Measurements from ENCODE around the gene CRNN. TPM values are rescaled to one million over a fixed set of nuclear protein-coding genes. Genes with fewer than 3 reads are reported as not detected.

Gene CRNN
- total RNA-seq, 2 experiments from 2014 or later: not detected

DNA sequence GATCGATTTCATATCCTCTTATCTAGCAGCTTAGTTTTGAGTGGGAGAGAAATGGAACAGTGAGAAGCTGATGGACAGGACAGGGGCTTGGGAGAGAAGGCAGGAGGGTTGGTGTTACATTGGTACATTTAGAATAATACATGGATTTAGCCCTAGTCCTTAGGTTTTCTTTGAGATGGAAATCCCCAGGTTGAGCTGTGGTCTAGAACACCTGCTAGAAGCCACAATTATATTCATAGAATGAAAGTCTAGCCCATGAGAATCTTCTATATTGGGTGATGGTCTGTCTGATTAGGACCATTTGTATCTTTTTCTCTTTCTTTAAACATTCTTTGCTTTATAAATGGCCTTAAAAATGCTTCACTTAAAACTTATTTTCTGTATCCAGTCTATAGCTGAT, 19.9 kb downstream of the CRNN start:
- Mint-ChIP-seq H3K9me3 (no peaks in the 10 kb centered on the region), H3K36me3 (ENCODE audit: low read depth) (no peaks in the 10 kb centered on the region), H3K27ac (peak overlapping the region; percentile 16), H3K4me3 (no peak overlapping the region), H3K4me1 (ENCODE audit: low read depth) (peaks cover 32% of the 10 kb centered on the region), H3K27me3 (peaks cover 41% of the 10 kb centered on the region)
- ATAC-seq (ENCODE audit: poor library complexity) (no peak), DNase-seq (peak in 1 of 14 experiments; percentile 3)
- H3K27ac ChIP-seq (ENCODE audit: low read depth in 1 of 2, low read length in 2 of 2): no peak overlapping the region
- TF ChIP-seq, protein P1, sequence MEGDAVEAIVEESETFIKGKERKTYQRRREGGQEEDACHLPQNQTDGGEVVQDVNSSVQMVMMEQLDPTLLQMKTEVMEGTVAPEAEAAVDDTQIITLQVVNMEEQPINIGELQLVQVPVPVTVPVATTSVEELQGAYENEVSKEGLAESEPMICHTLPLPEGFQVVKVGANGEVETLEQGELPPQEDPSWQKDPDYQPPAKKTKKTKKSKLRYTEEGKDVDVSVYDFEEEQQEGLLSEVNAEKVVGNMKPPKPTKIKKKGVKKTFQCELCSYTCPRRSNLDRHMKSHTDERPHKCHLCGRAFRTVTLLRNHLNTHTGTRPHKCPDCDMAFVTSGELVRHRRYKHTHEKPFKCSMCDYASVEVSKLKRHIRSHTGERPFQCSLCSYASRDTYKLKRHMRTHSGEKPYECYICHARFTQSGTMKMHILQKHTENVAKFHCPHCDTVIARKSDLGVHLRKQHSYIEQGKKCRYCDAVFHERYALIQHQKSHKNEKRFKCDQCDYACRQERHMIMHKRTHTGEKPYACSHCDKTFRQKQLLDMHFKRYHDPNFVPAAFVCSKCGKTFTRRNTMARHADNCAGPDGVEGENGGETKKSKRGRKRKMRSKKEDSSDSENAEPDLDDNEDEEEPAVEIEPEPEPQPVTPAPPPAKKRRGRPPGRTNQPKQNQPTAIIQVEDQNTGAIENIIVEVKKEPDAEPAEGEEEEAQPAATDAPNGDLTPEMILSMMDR (IDR thresholded peaks at IDR 0.05): no peak
- H3K9me3 ChIP-seq (ENCODE audit: control insufficient read depth in 1 of 2, insufficient read depth in 1 of 2, low read length in 2 of 2): no peaks in the 10 kb centered on the region
- H3K36me3 ChIP-seq (ENCODE audit: insufficient read depth, low read length): no peaks in the 10 kb centered on the region
- peaks cover 13% of the 10 kb centered on the region for H3K4me1 ChIP-seq (ENCODE audit: insufficient read depth, low read length)
- CTCF ChIA-PET: no interaction called here
- intact Hi-C loops (cut with DNase I, micrococcal nuclease): no loop called here
- H3K4me3 ChIP-seq (ENCODE audit: low read length): no peak overlapping the region
- POLR2A ChIA-PET: no interaction called here
- peaks cover 3 to 7% of the 10 kb centered on the region in 2 experiments for H3K27me3 ChIP-seq (ENCODE audit: control insufficient read depth in 1 of 2, insufficient read depth in 2 of 2, low read length in 2 of 2)

DNA sequence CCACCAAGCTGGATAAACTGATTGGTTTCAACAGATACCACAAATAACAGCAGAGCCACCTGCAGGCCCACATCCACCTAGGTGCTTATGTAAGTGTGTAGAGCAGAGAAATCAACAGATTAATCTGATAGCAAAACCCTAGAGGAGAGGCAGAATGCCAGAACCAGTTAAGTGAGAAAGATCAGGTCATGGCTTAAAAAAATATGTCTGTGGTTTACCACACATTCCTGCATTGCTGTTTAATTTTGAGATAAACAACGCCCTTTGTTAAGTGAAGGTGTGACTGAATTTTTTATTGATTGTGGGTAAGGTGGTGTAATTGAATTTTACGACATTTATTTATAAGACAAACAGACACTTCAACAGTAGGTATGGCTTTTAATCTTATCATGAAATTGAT, 21.2 kb downstream of the CRNN start:
- DNase-seq: peak in 8 of 14 experiments; percentile 8 to 80 (median 28)
- Histone ChIP-seq H3K27ac (ENCODE audit: low read depth in 1 of 2, low read length in 2 of 2) (no peak overlapping the region), H3K36me3 (ENCODE audit: insufficient read depth, low read length) (no peaks in the 10 kb centered on the region), H3K4me3 (ENCODE audit: low read length) (no peak overlapping the region), H3K4me1 (ENCODE audit: insufficient read depth, low read length) (peaks cover 13% of the 10 kb centered on the region), H3K27me3 (ENCODE audit: control insufficient read depth in 1 of 2, insufficient read depth in 2 of 2, low read length in 2 of 2) (peaks cover 3 to 12% of the 10 kb centered on the region in 2 experiments), H3K9me3 (ENCODE audit: control insufficient read depth in 1 of 2, insufficient read depth in 1 of 2, low read length in 2 of 2) (no peaks in the 10 kb centered on the region)
- Mint-ChIP-seq H3K36me3 (ENCODE audit: low read depth) (no peaks in the 10 kb centered on the region), H3K4me1 (ENCODE audit: low read depth) (peaks cover 32% of the 10 kb centered on the region), H3K27me3 (peaks cover 53% of the 10 kb centered on the region), H3K4me3 (peak overlapping the region; percentile 54), H3K27ac (peak overlapping the region; percentile 30), H3K9me3 (no peaks in the 10 kb centered on the region)
- peak; percentile 85 for ATAC-seq (ENCODE audit: poor library complexity)
- ChIA-PET POLR2A (interaction anchor here (0.6 kb wide), 1 partner anchor 29 kb away, joined by 3 read pairs; no protein-coding TSS in a partner anchor), CTCF (no interaction called here)
- TF ChIP-seq, protein P1 (IDR thresholded peaks at IDR 0.05): no peak
- intact Hi-C loops (cut with DNase I, micrococcal nuclease): no loop called here

DNA sequence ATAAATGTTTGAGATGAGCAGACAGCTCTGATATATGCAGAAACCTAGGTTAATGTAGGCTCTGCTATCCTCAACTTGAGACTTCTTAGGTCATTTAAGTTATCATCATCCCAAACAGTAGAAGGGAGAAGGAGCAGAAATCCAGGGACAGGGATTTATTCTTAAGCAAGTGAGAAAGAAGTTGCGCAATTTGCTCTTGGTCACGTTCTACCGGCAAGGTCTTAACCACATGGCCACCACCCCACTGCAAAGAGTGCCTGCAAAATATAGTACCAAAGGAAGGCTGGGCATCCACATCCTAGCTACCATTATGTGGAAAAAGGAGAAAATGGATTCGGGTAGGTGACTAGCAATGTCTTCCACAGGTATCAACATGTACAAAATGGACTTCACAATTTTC, 25.2 kb downstream of the CRNN start:
- no peak overlapping the region for H3K4me3 Mint-ChIP-seq

More for the DNA sequence above, 25.2 kb downstream of the CRNN start:
- Histone ChIP-seq H3K4me1 (ENCODE audit: insufficient read depth, low read length) (peaks cover 10% of the 10 kb centered on the region), H3K27me3 (ENCODE audit: control insufficient read depth in 1 of 2, insufficient read depth in 2 of 2, low read length in 2 of 2) (peaks cover 3 to 7% of the 10 kb centered on the region in 2 experiments), H3K27ac (ENCODE audit: low read depth in 1 of 2, low read length in 2 of 2) (no peak overlapping the region), H3K9me3 (ENCODE audit: control insufficient read depth in 1 of 2, insufficient read depth in 1 of 2, low read length in 2 of 2) (no peaks in the 10 kb centered on the region), H3K36me3 (ENCODE audit: insufficient read depth, low read length) (no peaks in the 10 kb centered on the region), H3K4me3 (ENCODE audit: low read length) (no peak overlapping the region)
- POLR2A ChIA-PET: no interaction called here
- Mint-ChIP-seq H3K36me3 (ENCODE audit: low read depth) (no peaks in the 10 kb centered on the region), H3K4me1 (ENCODE audit: low read depth) (peaks cover 17% of the 10 kb centered on the region), H3K27ac (no peak overlapping the region), H3K9me3 (no peaks in the 10 kb centered on the region), H3K27me3 (peaks cover 52% of the 10 kb centered on the region)
- DNase-seq: no peak
- TF ChIP-seq, protein P1 (IDR thresholded peaks at IDR 0.05): no peak
- CTCF ChIA-PET: no interaction called here
- no peak for ATAC-seq (ENCODE audit: poor library complexity)
- intact Hi-C loops (cut with DNase I, micrococcal nuclease): no loop called here

Measured in CD4-positive, alpha-beta T cell (primary cell).